ENCODE data around the gene OR2V1.

DNA sequence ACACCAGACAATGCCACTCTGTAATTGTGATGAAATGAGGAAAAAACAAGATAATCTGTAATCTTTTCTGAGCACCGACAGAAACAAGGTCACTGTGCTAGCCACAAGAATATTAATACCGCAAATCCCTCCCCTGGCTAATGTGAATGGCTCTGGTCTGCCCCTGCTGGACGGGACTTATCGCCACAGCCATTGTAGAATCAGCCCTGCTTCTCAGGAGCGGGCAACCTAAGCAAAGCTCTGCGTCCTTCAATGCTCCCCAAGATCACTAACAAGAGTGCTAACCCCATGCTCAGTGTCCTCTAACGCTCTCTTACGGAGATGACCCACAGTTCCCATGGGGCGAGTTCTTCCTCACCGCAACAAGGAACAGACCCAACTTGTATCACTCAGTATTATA lies 42.7 kb downstream of the OR2V1 start:
- TF ChIP-seq, protein P1, sequence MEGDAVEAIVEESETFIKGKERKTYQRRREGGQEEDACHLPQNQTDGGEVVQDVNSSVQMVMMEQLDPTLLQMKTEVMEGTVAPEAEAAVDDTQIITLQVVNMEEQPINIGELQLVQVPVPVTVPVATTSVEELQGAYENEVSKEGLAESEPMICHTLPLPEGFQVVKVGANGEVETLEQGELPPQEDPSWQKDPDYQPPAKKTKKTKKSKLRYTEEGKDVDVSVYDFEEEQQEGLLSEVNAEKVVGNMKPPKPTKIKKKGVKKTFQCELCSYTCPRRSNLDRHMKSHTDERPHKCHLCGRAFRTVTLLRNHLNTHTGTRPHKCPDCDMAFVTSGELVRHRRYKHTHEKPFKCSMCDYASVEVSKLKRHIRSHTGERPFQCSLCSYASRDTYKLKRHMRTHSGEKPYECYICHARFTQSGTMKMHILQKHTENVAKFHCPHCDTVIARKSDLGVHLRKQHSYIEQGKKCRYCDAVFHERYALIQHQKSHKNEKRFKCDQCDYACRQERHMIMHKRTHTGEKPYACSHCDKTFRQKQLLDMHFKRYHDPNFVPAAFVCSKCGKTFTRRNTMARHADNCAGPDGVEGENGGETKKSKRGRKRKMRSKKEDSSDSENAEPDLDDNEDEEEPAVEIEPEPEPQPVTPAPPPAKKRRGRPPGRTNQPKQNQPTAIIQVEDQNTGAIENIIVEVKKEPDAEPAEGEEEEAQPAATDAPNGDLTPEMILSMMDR (IDR thresholded peaks at IDR 0.05), result no peak
- TF ChIP-seq POLR2AphosphoS5 (IDR thresholded peaks at IDR 0.05), result no peak
- no peak for TF ChIP-seq POLR2A (IDR thresholded peaks at IDR 0.05)
- no peak for TF ChIP-seq EP300 (IDR thresholded peaks at IDR 0.05)
